ENCODE measurements around the gene PLCH1.

The PLCH1 gene

DNA sequence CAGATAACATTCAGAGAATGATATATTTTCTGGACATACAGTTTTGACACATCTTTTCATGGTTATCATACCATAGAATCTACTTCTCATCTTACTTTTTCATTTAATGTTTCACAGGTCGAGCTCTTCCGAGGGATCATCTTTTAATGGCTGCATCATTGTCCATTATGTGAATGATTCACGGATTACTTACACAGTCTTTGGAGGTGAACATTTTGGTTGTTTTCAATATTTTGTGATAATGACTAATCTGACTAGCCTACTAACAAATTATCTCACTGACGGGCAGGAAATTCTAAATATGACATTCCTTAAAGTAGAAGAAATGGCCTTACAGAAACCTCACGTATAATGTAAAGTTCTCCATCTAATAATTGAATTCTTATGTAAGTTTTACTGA, 242.2 kb downstream of the PLCH1 start:
- no peak for TF ChIP-seq GABPA (IDR thresholded peaks at IDR 0.05; ENCODE audit: low read depth)
- H3K4me3 ChIP-seq (replicated peaks; ENCODE audit: insufficient read depth, low read length) = no peak overlapping the region
- H3K27me3 ChIP-seq (ENCODE audit: insufficient read depth, poor library complexity, severe bottlenecking) = no peaks in the 10 kb centered on the region
- no peak for DNase-seq (ENCODE audit: low read depth in 1 of 2, low spot score in 1 of 2)
- H3K27ac ChIP-seq (replicated peaks) = no peak overlapping the region

GRCh38 chr3:155500194-155500818, 244.6 kb downstream of the PLCH1 start:
- TF ChIP-seq POLR2AphosphoS5 (IDR thresholded peaks at IDR 0.05; ENCODE audit: low read depth) (no peak), GABPA (IDR thresholded peaks at IDR 0.05; ENCODE audit: low read depth) (no peak), SPI1 (IDR thresholded peaks at IDR 0.05; ENCODE audit: borderline replicate concordance, low read depth) (no peak)
- TF ChIP-seq, protein P1, sequence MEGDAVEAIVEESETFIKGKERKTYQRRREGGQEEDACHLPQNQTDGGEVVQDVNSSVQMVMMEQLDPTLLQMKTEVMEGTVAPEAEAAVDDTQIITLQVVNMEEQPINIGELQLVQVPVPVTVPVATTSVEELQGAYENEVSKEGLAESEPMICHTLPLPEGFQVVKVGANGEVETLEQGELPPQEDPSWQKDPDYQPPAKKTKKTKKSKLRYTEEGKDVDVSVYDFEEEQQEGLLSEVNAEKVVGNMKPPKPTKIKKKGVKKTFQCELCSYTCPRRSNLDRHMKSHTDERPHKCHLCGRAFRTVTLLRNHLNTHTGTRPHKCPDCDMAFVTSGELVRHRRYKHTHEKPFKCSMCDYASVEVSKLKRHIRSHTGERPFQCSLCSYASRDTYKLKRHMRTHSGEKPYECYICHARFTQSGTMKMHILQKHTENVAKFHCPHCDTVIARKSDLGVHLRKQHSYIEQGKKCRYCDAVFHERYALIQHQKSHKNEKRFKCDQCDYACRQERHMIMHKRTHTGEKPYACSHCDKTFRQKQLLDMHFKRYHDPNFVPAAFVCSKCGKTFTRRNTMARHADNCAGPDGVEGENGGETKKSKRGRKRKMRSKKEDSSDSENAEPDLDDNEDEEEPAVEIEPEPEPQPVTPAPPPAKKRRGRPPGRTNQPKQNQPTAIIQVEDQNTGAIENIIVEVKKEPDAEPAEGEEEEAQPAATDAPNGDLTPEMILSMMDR (IDR thresholded peaks at IDR 0.05; ENCODE audit: insufficient read depth, low read length) = no peak
- TF ChIP-seq, protein P2, sequence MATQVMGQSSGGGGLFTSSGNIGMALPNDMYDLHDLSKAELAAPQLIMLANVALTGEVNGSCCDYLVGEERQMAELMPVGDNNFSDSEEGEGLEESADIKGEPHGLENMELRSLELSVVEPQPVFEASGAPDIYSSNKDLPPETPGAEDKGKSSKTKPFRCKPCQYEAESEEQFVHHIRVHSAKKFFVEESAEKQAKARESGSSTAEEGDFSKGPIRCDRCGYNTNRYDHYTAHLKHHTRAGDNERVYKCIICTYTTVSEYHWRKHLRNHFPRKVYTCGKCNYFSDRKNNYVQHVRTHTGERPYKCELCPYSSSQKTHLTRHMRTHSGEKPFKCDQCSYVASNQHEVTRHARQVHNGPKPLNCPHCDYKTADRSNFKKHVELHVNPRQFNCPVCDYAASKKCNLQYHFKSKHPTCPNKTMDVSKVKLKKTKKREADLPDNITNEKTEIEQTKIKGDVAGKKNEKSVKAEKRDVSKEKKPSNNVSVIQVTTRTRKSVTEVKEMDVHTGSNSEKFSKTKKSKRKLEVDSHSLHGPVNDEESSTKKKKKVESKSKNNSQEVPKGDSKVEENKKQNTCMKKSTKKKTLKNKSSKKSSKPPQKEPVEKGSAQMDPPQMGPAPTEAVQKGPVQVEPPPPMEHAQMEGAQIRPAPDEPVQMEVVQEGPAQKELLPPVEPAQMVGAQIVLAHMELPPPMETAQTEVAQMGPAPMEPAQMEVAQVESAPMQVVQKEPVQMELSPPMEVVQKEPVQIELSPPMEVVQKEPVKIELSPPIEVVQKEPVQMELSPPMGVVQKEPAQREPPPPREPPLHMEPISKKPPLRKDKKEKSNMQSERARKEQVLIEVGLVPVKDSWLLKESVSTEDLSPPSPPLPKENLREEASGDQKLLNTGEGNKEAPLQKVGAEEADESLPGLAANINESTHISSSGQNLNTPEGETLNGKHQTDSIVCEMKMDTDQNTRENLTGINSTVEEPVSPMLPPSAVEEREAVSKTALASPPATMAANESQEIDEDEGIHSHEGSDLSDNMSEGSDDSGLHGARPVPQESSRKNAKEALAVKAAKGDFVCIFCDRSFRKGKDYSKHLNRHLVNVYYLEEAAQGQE (IDR thresholded peaks at IDR 0.05; ENCODE audit: insufficient replicate concordance, low read depth) = no peak
- H3K27me3 ChIP-seq (ENCODE audit: insufficient read depth, poor library complexity, severe bottlenecking) = no peaks in the 10 kb centered on the region
- no peak overlapping the region for H3K27ac ChIP-seq (replicated peaks)
- no peak overlapping the region for H3K4me3 ChIP-seq (replicated peaks; ENCODE audit: insufficient read depth, low read length)
- no peak for DNase-seq (ENCODE audit: low read depth in 1 of 2, low spot score in 1 of 2)

- H3K4me3 ChIP-seq (replicated peaks; ENCODE audit: insufficient read depth, low read length) = no peak overlapping the region
- no peak overlapping the region for H3K27ac ChIP-seq (replicated peaks)
- no peak for TF ChIP-seq GABPA (IDR thresholded peaks at IDR 0.05; ENCODE audit: low read depth)
- no peak for TF ChIP-seq POLR2AphosphoS5 (IDR thresholded peaks at IDR 0.05; ENCODE audit: low read depth)
- TF ChIP-seq, protein P2 (IDR thresholded peaks at IDR 0.05; ENCODE audit: insufficient replicate concordance, low read depth) = no peak
- H3K27me3 ChIP-seq (ENCODE audit: insufficient read depth, poor library complexity, severe bottlenecking) = no peaks in the 10 kb centered on the region
- no peak for DNase-seq (ENCODE audit: low read depth in 1 of 2, low spot score in 1 of 2)
Measured at GRCh38 chr3:155497930-155498647, 246.8 kb downstream of the PLCH1 start.

GRCh38 chr3:155496206-155496605, 248.7 kb downstream of the PLCH1 start:
- DNase-seq (ENCODE audit: low read depth in 1 of 2, low spot score in 1 of 2) = no peak
- Histone ChIP-seq H3K27ac (replicated peaks) (no peak overlapping the region), H3K27me3 (ENCODE audit: insufficient read depth, poor library complexity, severe bottlenecking) (no peaks in the 10 kb centered on the region), H3K4me3 (replicated peaks; ENCODE audit: insufficient read depth, low read length) (no peak overlapping the region)
- TF ChIP-seq SPI1 (IDR thresholded peaks at IDR 0.05; ENCODE audit: borderline replicate concordance, low read depth) (no peak), POLR2AphosphoS5 (IDR thresholded peaks at IDR 0.05; ENCODE audit: low read depth) (no peak), GABPA (IDR thresholded peaks at IDR 0.05; ENCODE audit: low read depth) (no peak)
- TF ChIP-seq, protein P2 (IDR thresholded peaks at IDR 0.05; ENCODE audit: insufficient replicate concordance, low read depth) = no peak
- TF ChIP-seq, protein P1 (IDR thresholded peaks at IDR 0.05; ENCODE audit: insufficient read depth, low read length) = no peak

All from HL-60 (cell line).